NOMO-1 (cell line): ENCODE data around the gene IGF1.

ENCODE experiments used
- DNase-seq, 2 experiments: peaks; one replicate each; lab custom pipeline; 2025; ENCODE audit not compliant: unreplicated experiment in 2 of 2; lab: John Stamatoyannopoulos, UW

IGF1 gene

GRCh38 chr12:102433304-102433703 is 47.1 kb downstream of the IGF1 start:
- DNase-seq, result no peak

DNA sequence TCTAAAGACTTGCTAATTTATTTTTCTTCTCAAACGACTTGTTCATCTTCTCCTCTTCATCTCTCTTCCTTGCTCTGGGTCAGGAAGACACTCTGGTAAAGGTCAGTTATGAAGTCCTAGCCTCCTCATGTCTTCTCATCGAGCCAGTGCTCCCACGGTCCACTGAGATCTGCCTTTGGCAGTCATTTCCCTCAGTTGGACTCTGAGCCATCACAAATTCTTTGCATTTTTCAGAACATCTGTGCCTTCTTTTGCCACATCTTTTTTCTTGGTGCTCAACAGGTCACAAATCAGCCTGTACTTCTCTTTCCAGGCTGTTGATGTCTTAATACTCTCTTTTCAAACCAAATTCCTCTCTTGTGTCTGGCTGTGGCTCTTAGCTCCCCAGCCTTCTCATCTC is 49.7 kb downstream of the IGF1 start:
- DNase-seq, result no peak

DNA sequence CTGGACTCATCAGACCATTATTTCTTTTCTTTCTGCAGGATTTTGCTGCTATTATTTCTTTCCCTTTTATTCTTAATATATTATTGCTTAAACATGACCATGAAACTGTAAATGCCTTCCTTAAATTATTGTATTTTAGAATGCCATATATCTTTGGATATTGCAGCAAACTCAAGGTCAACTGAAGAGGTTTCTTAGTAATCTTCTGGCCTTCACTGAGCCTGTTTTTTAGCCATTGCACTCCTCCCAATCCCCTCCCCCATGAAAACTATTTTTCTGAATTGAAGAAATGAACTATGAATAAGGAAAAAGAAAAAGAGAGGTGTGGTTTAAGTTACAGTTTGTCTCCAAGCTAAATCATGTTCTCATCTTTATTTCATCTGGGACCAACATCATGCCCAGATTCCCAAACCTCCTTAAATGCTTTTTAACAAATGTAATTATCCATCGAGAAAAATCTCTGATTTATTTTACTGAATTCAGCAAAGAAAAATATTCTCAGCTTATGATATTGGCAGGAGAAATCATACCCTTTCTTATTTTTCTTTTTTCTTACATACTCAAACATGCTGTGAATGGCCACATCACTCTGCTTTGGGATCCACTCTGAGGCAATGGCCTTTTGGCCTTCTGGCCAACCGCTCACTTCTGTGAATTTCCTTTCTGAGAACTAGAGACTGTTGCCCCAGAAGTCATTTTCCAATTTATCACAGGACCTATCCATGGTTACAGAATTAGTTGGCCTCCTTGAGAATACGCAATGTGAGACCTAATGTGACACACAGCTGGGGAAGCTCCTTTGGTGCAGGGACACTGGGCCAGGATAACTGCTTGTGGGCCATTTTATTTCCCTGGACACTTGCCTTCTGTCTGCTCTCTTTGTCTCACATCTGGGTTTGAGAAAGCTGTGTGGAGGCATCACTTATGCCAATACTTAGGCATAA is 50.9 kb downstream of the IGF1 start:
- no peak for DNase-seq

DNA sequence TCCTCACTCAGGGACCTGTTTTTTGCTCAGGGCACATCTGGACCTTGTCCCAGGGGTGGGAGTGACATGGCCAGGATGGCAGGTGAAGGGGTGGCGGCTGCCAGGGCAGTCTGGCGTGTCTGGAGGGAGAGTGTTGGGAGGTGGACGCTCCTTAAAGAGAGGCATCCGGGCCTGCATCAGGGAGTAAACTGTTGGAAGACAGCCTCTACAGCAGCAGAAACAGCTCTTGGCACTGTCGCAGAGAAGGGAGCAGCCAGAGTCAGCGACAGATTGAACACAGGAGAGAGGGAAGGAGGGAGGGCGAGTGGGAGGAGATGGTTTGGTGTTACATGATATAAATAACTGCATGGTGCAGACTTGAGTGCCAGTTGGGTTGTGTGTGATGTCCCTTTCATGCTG is 52.8 kb downstream of the IGF1 start:
- no peak for DNase-seq

- no peak for DNase-seq
These were observed 53.5 kb downstream of the IGF1 start for GRCh38 chr12:102426599-102427542.

- DNase-seq, result no peak
These were observed 55.0 kb downstream of the IGF1 start for GRCh38 chr12:102425109-102426039.

GRCh38 chr12:102423462-102423861 is 56.9 kb downstream of the IGF1 start:
- peak; percentile 30 to 52 for DNase-seq

- DNase-seq, result no peak
These were observed 58.4 kb downstream of the IGF1 start for GRCh38 chr12:102421802-102422583.

- DNase-seq, result no peak
These were observed 61.1 kb downstream of the IGF1 start for GRCh38 chr12:102419094-102419764.

GRCh38 chr12:102417055-102417454 is 63.3 kb downstream of the IGF1 start:
- no peak for DNase-seq

- DNase-seq, result no peak
These were observed 64.8 kb downstream of the IGF1 start for GRCh38 chr12:102415515-102415914.

DNA sequence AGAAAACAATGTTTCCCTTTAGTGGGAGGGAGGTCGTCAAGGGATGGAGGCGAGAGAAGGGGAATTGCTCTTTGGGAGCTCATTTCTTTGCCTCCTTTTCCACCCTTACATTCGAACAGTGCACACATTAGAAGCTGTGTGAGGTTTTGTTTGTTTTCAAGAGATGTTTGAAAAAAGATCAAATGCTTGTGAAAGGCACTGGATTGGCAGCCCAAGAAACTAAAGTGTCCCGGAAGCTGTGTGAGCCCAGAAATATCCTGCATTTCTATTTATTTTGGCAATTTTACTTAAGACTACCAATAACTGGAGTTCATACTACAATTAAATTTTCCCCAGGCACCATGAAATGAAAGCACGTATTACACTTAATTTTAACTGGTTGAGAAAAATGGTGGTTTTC is 67.0 kb downstream of the IGF1 start:
- no peak for DNase-seq

DNA sequence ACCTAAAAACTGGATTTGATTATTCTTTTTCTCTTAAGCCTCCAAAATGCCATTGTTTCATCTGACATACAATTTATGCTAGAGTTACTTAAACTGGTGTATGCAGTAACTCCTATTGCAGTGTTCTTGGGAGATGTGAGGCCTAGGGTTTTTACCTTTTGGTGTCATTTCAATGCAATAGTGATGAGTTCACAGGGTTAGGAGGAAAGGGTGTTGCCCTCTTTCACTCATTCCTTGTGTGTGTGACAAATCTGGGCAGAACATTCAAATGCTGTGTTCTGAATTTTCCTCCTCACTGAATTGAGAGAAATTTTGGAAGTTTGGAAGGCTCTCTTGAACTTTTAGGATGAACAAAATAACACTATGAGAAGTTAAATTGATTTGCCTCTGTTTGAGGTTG is 69.9 kb downstream of the IGF1 start:
- DNase-seq, result no peak

- no peak for DNase-seq
These were observed 71.7 kb downstream of the IGF1 start for GRCh38 chr12:102408487-102409297.

DNA sequence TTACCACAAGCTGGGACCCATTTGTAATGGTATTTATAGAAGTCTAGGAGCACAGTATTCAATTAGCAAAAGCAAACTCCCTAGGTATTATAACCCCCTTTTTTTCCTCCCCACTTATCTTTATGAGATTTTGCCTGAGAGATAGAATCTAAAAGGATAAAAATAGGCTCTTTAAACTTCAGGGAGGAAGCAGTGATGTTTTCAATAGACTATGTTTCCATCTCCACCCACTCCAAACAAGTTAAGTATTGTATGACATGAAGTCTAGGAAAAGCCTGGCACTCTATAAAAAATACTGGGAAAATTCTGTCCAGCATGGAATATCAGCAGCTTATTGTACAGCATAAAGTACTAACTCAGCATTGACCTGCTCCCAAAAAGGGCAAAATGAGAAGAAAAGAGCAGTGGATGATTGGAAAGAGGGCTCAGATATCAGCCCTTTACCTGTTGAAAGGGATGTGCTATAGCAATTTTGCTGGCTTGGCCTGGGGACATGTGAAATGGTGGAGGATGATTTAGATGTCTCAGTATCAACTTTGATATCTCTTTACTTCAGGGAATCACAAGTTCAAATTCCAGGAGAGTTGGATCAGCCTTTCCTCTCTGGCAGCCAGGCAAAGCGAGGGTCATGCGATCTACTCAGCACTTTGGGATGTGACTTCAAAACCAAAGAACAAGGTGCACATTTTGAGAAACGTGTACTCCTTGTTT is 72.4 kb downstream of the IGF1 start:
- DNase-seq, result no peak

DNA sequence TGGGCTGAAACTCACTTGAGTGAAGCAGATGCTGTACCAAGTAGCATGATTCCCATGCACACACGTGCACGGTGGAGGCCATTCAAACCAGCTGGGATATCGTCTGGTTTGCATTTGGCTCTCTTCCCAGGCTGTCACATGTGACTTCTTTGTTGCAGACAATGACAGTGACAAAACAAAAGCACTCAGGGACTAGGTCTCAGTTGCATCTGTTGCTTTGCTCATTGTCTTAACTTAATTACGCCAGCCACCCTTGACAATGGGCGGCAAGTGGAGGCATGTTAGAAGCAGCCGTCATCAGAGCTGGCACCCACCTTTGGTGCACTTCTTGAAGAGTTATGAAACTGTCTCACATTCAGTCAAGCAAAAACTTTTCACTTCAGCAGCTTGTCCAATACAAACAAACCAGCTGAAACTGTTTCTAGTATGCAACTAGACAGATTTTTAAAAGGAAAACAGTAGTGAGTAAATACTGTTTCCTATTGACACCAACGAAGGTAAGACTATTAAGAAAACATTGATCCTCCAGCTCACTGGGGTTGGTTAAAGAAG is 74.3 kb downstream of the IGF1 start:
- no peak for DNase-seq

DNA sequence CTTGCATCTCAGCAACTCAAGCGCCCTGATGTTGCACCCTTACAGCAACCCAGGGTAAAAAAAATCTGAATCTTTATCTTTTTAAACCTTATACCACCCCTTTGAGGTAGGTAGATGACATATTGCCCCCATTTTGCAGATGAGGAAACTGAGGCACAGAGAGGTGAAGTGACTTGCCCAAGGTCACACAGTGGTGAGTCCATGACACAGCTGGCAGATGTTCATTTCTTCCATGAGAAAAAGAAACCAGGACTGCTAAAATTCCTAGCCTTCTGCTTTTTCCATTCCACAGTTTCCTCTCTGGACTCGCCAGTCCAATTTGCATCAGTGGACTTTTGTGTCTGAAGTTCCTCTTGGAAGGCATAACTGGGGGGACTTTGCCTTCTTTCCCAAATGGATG is 79.3 kb downstream of the IGF1 start:
- no peak for DNase-seq
